ENCODE results near the gene SPATA13. TPM values are rescaled to one million over a fixed set of nuclear protein-coding genes. Genes with fewer than 3 reads are reported as not detected.

The SPATA13 gene
- total and polyA plus RNA-seq, 2 donors (not counting 1 experiment from before 2014, with no cell fraction given), result 11.6 to 24.6 TPM

DNA sequence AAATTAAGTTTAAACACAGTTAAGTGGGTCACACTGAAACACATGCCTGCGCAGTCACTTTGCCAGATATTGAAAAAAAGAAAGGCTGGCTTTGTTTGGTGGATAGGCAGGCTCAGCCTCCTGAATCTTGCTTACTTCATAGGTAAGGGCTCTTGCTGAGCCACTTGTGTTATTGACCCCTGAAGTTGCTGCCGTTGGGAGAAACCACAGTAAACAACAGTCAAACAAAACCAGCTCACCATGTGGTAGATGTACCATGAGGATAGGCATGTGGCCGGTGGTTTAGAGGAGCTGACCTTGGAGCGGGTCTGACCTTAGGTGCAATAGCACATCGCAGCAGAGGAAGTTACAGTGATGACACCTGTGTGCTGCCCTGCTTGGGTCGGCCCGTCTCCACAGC, 52.2 kb downstream of the SPATA13 start:
- DNase-seq (ENCODE audit: low read depth in 2 of 2), result no peak
- Histone ChIP-seq H3K9ac (ENCODE audit: insufficient read depth, low read length) (no peak overlapping the region), H3K4me3 (replicated peaks in 1 of 4; ENCODE audit: control extremely low read depth in 1 of 4, insufficient read depth in 1 of 4, low read depth in 3 of 4, low read length in 4 of 4) (no peak overlapping the region), H3K4me2 (ENCODE audit: extremely low read depth, insufficient read depth, low read length) (no peak overlapping the region), H3K9me3 (ENCODE audit: control insufficient read depth, insufficient read depth, low read depth, low read length) (no peaks in the 10 kb centered on the region), H3K4me1 (ENCODE audit: control insufficient read depth, extremely low read depth, insufficient read depth, low read length) (no peaks in the 10 kb centered on the region), H3K27me3 (ENCODE audit: control insufficient read depth, insufficient read depth, low read length) (no peaks in the 10 kb centered on the region), H2AFZ (ENCODE audit: low read length) (no peak overlapping the region), H4K20me1 (ENCODE audit: control insufficient read depth, extremely low read depth, insufficient read depth, low read length) (no peaks in the 10 kb centered on the region), H3K27ac (ENCODE audit: insufficient read depth, low read length) (no peak overlapping the region), H3K36me3 (ENCODE audit: control insufficient read depth, insufficient read depth, low read length) (no peaks in the 10 kb centered on the region), H3K79me2 (ENCODE audit: control insufficient read depth, insufficient read depth, low read length) (no peaks in the 10 kb centered on the region)
- TF ChIP-seq, protein P1, sequence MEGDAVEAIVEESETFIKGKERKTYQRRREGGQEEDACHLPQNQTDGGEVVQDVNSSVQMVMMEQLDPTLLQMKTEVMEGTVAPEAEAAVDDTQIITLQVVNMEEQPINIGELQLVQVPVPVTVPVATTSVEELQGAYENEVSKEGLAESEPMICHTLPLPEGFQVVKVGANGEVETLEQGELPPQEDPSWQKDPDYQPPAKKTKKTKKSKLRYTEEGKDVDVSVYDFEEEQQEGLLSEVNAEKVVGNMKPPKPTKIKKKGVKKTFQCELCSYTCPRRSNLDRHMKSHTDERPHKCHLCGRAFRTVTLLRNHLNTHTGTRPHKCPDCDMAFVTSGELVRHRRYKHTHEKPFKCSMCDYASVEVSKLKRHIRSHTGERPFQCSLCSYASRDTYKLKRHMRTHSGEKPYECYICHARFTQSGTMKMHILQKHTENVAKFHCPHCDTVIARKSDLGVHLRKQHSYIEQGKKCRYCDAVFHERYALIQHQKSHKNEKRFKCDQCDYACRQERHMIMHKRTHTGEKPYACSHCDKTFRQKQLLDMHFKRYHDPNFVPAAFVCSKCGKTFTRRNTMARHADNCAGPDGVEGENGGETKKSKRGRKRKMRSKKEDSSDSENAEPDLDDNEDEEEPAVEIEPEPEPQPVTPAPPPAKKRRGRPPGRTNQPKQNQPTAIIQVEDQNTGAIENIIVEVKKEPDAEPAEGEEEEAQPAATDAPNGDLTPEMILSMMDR (conservative IDR thresholded peaks at IDR 0.05 in 1 of 2, IDR thresholded peaks at IDR 0.05 in 1 of 2; ENCODE audit: low read depth in 1 of 2, low read length in 2 of 2), result no peak
- TF ChIP-seq EZH2 (IDR thresholded peaks at IDR 0.05; ENCODE audit: low read length, missing control alignments), result no peak

DNA sequence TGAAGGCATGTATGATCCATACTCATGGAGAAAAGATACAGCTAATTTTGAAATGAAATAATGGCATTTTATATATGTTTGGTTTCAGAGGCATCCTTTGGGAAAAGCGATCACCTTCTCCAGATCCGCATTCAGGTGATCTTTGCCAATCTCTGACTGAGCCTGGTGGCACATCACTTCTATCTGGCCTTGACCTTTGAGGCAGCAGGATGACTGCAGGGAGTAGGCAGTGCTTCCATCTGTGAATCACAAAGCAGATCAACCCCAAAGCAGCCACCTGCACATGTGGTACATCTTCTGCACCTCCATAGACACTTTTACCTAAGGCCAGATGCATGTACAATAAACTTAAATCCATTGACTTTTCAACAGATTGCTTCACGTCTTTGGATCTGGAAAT, 53.4 kb downstream of the SPATA13 start:
- H3K4me1 ChIP-seq (ENCODE audit: control insufficient read depth, extremely low read depth, insufficient read depth, low read length), result no peaks in the 10 kb centered on the region
- no peaks in the 10 kb centered on the region for H3K27me3 ChIP-seq (ENCODE audit: control insufficient read depth, insufficient read depth, low read length)
- H2AFZ ChIP-seq (ENCODE audit: low read length), result no peak overlapping the region
- no peaks in the 10 kb centered on the region for H3K79me2 ChIP-seq (ENCODE audit: control insufficient read depth, insufficient read depth, low read length)
- H3K4me2 ChIP-seq (ENCODE audit: extremely low read depth, insufficient read depth, low read length), result no peak overlapping the region
- no peak overlapping the region for H3K4me3 ChIP-seq (replicated peaks in 1 of 4; ENCODE audit: control extremely low read depth in 1 of 4, insufficient read depth in 1 of 4, low read depth in 3 of 4, low read length in 4 of 4)
- H3K9ac ChIP-seq (ENCODE audit: insufficient read depth, low read length), result no peak overlapping the region
- no peak overlapping the region for H3K27ac ChIP-seq (ENCODE audit: insufficient read depth, low read length)
- H3K36me3 ChIP-seq (ENCODE audit: control insufficient read depth, insufficient read depth, low read length), result no peaks in the 10 kb centered on the region
- no peaks in the 10 kb centered on the region for H4K20me1 ChIP-seq (ENCODE audit: control insufficient read depth, extremely low read depth, insufficient read depth, low read length)
- TF ChIP-seq EZH2 (IDR thresholded peaks at IDR 0.05; ENCODE audit: low read length, missing control alignments), result no peak
- TF ChIP-seq, protein P1 (conservative IDR thresholded peaks at IDR 0.05 in 1 of 2, IDR thresholded peaks at IDR 0.05 in 1 of 2; ENCODE audit: low read depth in 1 of 2, low read length in 2 of 2), result no peak
- no peak for DNase-seq (ENCODE audit: low read depth in 2 of 2)
- no peaks in the 10 kb centered on the region for H3K9me3 ChIP-seq (ENCODE audit: control insufficient read depth, insufficient read depth, low read depth, low read length)

- no peak overlapping the region for H3K4me3 ChIP-seq (replicated peaks in 1 of 4; ENCODE audit: control extremely low read depth in 1 of 4, insufficient read depth in 1 of 4, low read depth in 3 of 4, low read length in 4 of 4)
- no peak for TF ChIP-seq EZH2 (IDR thresholded peaks at IDR 0.05; ENCODE audit: low read length, missing control alignments)
- no peaks in the 10 kb centered on the region for H3K79me2 ChIP-seq (ENCODE audit: control insufficient read depth, insufficient read depth, low read length)
- DNase-seq (ENCODE audit: low read depth in 2 of 2), result no peak
- H3K27ac ChIP-seq (ENCODE audit: insufficient read depth, low read length), result no peak overlapping the region
- H3K9ac ChIP-seq (ENCODE audit: insufficient read depth, low read length), result no peak overlapping the region
- H3K4me1 ChIP-seq (ENCODE audit: control insufficient read depth, extremely low read depth, insufficient read depth, low read length), result no peaks in the 10 kb centered on the region
- no peak overlapping the region for H2AFZ ChIP-seq (ENCODE audit: low read length)
- H3K36me3 ChIP-seq (ENCODE audit: control insufficient read depth, insufficient read depth, low read length), result no peaks in the 10 kb centered on the region
- no peaks in the 10 kb centered on the region for H4K20me1 ChIP-seq (ENCODE audit: control insufficient read depth, extremely low read depth, insufficient read depth, low read length)
- no peaks in the 10 kb centered on the region for H3K9me3 ChIP-seq (ENCODE audit: control insufficient read depth, insufficient read depth, low read depth, low read length)
- no peak overlapping the region for H3K4me2 ChIP-seq (ENCODE audit: extremely low read depth, insufficient read depth, low read length)
- no peaks in the 10 kb centered on the region for H3K27me3 ChIP-seq (ENCODE audit: control insufficient read depth, insufficient read depth, low read length)
These were observed 54.0 kb downstream of the SPATA13 start for GRCh38 chr13:24214528-24214927.

All from fibroblast of lung (primary cell).